Fibroblast of upper back skin (primary cell): ENCODE data around the gene ASCL1.

ENCODE experiments used
- DNase-seq: peaks from one replicate; pipeline ENCODE4 v3.0.0-alpha.2; 2013

The ASCL1 gene

DNA sequence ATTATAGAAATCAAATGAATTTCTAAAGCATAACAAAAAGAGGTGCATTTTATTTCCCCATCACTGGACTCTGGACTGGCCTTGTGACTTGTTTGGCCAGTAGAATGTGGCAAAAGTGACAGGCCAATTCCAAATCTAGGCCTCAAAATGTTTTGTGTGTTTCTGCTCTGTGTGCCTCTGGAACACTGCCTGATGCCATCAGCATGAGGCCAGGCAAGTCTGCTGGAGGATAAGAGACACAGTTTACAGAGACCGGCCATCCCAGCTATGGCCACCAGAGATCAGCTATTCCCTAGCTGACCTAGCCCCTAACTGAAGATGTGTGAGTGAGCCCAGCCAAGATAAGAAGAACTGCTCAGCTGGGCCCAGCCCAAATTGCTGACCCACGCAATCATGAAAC, 32.9 kb downstream of the ASCL1 start:
- DNase-seq: no peak

DNA sequence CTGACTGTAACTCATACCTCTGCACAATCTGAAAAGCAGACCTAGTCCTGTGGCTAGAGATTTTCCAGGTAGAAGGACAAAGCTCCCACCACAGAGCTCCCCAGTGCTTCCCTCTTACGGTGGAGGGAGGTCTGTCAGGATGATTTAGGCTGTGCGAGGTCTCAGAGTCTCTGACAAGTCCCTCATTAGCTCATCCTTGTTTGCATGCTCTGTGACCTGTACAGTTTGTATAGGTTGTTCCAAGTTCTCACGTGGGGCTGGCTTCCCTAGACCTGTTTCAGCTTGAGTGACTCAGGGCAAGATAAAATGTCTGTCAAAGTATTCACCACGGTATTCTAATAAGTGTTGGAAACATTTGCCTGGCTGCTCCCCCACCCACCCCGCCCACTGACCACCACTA, 34.8 kb downstream of the ASCL1 start:
- DNase-seq: no peak

DNA sequence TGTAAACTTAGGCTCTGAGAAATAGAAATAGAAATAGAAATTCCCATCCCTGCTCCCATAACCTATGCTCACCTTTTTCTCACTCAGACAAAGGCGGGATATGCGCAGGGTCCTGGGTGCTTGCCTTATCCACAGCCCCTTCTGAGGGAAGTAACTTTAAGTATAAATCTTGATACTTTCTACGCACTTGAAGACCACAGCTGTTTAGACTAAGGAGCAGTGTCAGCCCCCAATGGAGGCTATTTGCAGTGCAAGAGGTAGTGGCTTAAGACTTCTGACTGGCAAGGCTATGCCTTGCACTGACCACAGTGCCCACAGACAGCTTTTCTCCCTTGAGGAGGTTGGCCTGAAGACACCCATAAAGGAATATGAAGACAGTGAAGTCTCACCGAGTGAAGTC, 35.2 kb downstream of the ASCL1 start:
- DNase-seq: no peak

DNA sequence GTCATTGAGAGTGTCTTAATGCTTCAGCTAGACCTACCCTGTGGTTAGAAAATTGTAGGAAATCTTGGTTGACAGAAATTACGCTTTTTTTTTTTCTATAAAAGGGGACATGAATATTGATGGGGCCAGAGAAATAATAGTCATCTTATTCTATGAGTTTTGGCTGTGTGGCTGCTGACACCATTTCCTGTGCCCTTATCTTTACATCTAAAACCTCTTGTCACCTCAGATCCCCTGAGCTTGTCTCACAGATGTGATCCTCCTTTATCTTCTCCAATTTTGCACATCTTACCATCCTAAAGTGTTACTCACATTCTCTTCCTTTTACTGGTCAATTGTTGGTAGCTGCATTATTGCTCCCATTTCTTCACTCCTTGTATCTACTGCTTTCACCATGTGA, 36.1 kb downstream of the ASCL1 start:
- DNase-seq: no peak

DNA sequence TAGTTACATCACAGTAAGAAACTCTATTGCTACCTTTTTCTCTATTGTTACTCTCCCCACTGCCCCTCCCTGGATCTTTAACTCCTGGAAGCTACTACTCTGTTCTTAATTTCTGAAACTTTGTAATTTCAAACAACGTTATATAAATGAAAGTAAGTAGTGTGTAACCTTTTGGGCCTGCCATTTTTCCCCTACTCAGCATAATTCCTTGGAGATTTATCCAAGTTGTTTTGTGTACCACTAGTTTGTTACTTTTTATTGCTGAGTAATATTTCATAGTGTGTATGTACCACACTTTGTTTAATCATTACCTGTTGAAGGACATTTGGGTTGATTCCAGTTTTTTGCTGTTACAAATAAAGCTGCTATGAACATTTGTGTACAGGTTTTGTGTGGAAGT, 37.9 kb downstream of the ASCL1 start:
- no peak for DNase-seq
